GM18519 (cell line): Measurements from ENCODE around the gene CALU.

ENCODE experiments used
- ATAC-seq: cut with Tn5 transposase; IDR thresholded peaks from one replicate; pipeline ENCODE4 v1.9.1; 2021; ENCODE audit warnings: mild to moderate bottlenecking, moderate library complexity; ENCODE audit not compliant: unreplicated experiment, low FRiP score

The CALU gene

GRCh38 chr7:128805225-128805624 is 66.1 kb downstream of the CALU start:
- no peak for ATAC-seq

GRCh38 chr7:128807191-128807590 is 68.0 kb downstream of the CALU start:
- no peak for ATAC-seq

- ATAC-seq = no peak
These were observed 70.2 kb downstream of the CALU start for GRCh38 chr7:128809363-128809762.

- ATAC-seq = no peak
These were observed 71.3 kb downstream of the CALU start for GRCh38 chr7:128810473-128810872.

DNA sequence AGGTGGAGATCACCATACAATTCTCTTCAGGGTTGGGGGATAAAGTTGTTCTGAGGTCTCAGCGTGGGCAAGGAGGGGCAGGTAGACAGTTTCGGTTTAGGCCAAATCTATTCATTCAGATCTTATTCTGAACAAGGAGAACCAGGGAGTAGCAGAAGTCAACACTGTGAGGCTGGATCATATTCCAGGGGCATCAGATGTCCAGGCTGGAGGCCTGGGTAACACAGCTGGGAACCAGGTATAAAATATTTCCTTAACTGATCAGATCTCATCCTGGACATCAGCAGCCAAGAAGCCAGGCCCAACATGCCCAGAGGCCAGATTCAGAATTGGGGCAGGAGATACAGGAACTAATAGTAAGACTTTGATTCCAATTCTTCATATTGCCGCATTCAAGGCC is 71.8 kb downstream of the CALU start:
- ATAC-seq = no peak

GRCh38 chr7:128811631-128812430 is 72.7 kb downstream of the CALU start:
- ATAC-seq = no peak

DNA sequence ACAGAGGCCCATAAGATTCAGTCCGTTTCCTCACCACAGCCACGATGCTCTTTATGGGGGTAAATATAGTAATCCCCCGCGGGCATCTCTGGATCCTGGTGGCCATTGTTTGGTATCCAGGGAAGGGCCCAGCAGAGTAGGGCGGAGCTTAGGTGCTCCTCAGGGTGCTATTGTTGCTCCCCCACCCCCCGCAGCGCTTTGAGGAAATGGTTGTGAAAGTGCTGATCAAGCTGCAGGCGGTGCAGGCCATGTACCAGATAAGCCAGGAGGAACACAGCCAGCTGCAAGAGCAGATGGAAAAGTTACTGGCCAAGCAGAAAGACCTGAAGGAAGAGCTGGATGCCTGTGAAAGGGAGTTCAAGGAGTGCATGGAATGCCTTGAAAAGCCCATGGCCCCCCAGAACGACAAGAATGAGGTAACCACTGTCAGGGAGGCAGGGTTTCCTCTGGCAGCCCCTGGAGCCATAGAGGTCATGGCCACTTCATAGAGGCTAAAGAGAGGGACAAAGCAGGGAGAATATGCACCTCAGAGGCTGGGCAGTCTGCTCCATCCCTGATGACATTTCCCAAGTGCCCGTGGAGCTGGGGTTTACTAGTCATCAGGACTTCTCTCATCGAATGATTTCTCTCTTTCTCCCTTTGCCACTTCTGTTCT is 73.5 kb downstream of the CALU start:
- no peak for ATAC-seq

DNA sequence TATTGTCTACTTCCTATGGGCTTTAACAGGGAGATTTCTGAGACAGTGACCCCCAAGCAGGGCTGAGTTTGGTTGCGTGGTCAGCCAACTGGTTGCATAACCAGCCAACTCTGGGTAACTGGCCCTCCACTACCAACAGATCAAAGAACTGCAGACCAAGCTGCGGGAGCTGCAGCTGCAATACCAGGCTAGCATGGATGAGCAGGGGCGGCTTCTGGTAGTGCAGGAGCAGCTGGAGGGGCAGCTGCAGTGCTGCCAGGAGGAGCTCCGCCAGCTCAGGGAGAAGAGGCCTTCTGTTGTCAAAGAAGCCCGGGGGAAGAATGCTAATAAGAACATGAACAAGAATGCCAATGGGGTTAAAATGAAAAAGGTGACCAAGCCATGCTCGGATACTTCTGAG is 75.3 kb downstream of the CALU start:
- ATAC-seq = no peak

GRCh38 chr7:128815289-128815942 is 76.3 kb downstream of the CALU start:
- no peak for ATAC-seq

- ATAC-seq = no peak
These were observed 79.5 kb downstream of the CALU start for GRCh38 chr7:128818694-128819093.
